Endothelial cell of umbilical vein (primary cell): ENCODE results near the gene CD300LG.

Source experiments
- CTCF ChIP-seq, 2 donors: IDR thresholded peaks; 1 replicate in 1 of 2; 2 replicates in 1 of 2; pipeline ENCODE4 v1.5.1; 2011; ENCODE audit warnings: low read length in 2 of 2, mild to moderate bottlenecking in 2 of 2, moderate library complexity in 2 of 2, control low read depth in 1 of 2, inconsistent platforms in 1 of 2, low read depth in 1 of 2; ENCODE audit not compliant: insufficient read depth in 1 of 2; ENCODE audit errors: extremely low read depth in 1 of 2
- EZH2 ChIP-seq: IDR thresholded peaks from 2 replicates; pipeline ENCODE4 v1.6.1; 2012; ENCODE audit warnings: borderline replicate concordance, low read depth, mild to moderate bottlenecking, moderate library complexity, low read length, inconsistent platforms; ENCODE audit not compliant: severe bottlenecking
- FOS ChIP-seq: IDR thresholded peaks from 2 replicates; pipeline ENCODE4 v1.6.1; 2011; ENCODE audit warnings: mild to moderate bottlenecking, low read length, moderate library complexity, borderline replicate concordance; ENCODE audit not compliant: insufficient read depth
- GATA2 ChIP-seq: IDR thresholded peaks from 2 replicates; pipeline ENCODE4 v1.7.0; 2011; ENCODE audit warnings: low read depth, mild to moderate bottlenecking, moderate library complexity, mixed read lengths, low read length; ENCODE audit not compliant: insufficient read length, insufficient read depth
- JUN ChIP-seq: IDR thresholded peaks from 2 replicates; pipeline ENCODE4 v1.6.1; 2011; ENCODE audit warnings: borderline replicate concordance, low read depth; ENCODE audit not compliant: insufficient read length, insufficient read depth
- MAX ChIP-seq: IDR thresholded peaks from 2 replicates; pipeline ENCODE4 v1.6.1; 2011; ENCODE audit not compliant: insufficient read depth, insufficient read length
- POLR2A ChIP-seq: IDR thresholded peaks from 2 replicates; pipeline ENCODE4 v1.6.1; 2012; ENCODE audit warnings: low read depth, mild to moderate bottlenecking, control low read depth, low read length
- POLR2AphosphoS5 ChIP-seq: IDR thresholded peaks from 2 replicates; pipeline ENCODE4 v1.6.1; 2012; ENCODE audit warnings: low read depth, mild to moderate bottlenecking, control low read depth, low read length, moderate library complexity; ENCODE audit not compliant: insufficient read depth

- no peak for TF ChIP-seq POLR2A
- no peak for TF ChIP-seq CTCF (IDR thresholded peaks at IDR 0.05; ENCODE audit: extremely low read depth in 1 of 2, insufficient read depth in 1 of 2, low read depth in 1 of 2, low read length in 2 of 2)
- TF ChIP-seq POLR2AphosphoS5, result no peak
- no peak for TF ChIP-seq EZH2
- no peak for TF ChIP-seq FOS
- TF ChIP-seq GATA2, result no peak
- TF ChIP-seq JUN, result no peak
- TF ChIP-seq MAX, result no peak
Measured at GRCh38 chr17:43873091-43873490, 26.1 kb downstream of the CD300LG start.
